Measurements from ENCODE around the gene OR8G1.

The OR8G1 gene

GRCh38 chr11:124302347-124303125, 61.6 kb downstream of the OR8G1 start:
- DNase-seq (ENCODE audit: low read depth): peak; percentile 51
- no peak overlapping the region for H3K4me3 ChIP-seq (ENCODE audit: low read depth, low read length)

More at GRCh38 chr11:124302347-124303125, 61.6 kb downstream of the OR8G1 start:
- no peak for TF ChIP-seq CTCF (IDR thresholded peaks at IDR 0.05; ENCODE audit: control insufficient read depth, extremely low read depth, insufficient read depth)

Data from LNCaP clone FGC (cell line).